Fibroblast of skin of left biceps (primary cell): Measurements from ENCODE around the gene CBY2.

Experiments
- DNase-seq, 2 experiments: peaks; one replicate each; pipeline ENCODE4 v3.0.0-alpha.2; 2013; ENCODE audit warnings: low read depth in 2 of 2

CBY2 gene

DNA sequence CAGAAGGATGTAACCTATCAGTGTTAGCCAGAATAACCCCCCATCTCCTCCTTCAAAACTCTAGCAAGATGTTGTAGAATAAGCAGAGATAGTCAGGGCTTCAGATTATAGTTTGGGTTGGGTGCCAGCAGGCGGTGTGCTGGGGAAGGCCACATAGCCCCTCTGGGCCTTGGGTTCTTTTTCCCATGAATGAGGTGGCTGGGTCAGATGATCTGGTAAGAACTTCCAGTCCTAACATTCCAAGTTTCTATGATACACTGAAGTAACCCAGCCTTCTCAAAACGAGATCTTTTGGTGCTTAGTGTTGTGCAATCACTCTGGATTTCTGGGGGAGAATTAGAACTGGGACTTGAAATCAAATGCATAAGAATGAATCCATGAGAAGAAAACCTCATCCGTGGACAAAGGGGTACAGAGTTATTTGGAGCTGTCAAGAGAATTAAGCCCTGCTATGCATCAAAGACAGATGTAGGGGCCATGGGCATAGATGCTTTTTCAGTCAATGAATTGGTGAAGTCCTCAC, 810 bp downstream of the CBY2 start:
- DNase-seq: no peak

DNA sequence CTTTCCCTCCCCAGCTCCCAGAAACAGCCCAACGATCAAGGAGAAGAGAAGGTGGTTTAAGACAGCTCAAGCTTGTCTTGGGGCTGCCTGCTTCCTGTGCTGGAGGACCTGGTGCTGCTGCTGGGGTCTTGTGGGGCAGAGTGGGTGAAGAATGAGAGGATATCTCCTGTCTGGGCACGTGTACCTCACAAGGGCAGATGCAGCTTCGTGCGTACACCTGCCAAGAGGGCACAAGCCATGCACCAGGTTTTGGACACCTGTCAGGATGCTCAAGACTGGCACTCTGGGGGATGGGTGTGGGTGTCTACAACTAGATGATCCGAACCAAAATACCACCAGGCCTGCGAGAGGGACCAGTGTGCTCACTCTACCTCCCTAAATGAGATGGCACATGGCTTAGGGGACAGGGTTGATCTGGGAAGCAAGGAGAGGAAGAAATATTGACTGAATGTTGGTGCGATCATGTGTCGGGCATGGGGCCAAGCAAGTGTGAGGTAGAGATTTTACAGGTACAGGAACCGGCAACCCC, 2.2 kb downstream of the CBY2 start:
- DNase-seq: no peak

DNA sequence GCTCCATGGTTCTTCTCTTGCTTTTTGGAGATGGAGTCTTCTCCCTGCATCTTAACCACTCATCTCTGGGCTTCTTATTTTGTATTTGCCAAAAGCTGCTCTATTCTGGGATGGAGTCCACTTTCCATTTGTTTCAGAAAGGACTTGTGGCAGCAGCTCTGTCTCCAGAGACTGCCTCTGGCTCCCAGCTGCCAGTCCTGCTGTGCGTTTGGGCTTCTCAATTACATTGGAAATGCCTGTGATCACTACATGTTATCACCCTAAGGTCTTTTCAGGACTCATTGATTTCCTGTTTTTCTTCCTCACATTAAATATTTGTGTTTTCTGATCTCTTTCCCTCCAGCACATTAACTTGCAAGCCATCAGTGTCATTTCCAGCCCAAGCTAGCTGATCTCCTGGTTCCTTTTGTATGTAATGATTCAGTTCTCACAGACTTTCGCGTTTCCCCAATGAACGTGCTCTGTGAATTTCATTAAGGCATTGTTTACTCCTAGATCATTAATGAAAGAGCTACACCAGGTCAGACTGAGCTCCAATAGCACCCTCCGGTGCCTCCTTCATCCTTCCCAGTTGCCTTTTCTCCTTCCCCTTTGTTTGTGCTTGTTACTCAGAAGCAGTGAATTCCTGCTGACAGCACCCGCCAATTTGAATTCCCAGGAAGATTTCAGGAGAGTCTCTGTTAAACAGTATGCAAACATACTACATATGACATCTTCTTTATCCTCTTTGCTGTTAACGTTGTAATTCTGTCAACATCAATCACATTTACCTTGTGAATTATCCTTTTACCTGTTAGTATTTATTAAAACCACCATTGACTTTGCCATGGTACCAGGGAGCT, 3.0 kb downstream of the CBY2 start:
- no peak for DNase-seq

DNA sequence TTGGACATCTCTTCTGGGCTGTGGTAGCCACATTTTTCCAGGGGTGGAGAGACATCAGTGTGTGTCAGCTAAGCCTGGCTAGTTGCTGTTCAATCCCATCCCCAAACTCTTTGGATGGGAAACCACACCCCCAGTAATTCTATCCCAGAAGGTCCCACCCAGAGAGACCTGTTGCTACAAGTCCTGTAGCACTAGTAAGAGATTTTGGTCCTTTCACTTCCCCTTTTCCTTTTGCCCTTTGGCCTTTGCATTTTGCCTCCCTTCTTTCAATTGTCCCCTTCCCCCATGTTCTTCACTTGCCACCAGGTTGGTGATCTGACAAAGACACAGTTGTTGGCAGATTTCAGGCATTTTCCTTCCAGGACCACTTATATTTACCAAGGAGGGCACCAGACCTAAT, 3.8 kb downstream of the CBY2 start:
- DNase-seq: no peak

DNA sequence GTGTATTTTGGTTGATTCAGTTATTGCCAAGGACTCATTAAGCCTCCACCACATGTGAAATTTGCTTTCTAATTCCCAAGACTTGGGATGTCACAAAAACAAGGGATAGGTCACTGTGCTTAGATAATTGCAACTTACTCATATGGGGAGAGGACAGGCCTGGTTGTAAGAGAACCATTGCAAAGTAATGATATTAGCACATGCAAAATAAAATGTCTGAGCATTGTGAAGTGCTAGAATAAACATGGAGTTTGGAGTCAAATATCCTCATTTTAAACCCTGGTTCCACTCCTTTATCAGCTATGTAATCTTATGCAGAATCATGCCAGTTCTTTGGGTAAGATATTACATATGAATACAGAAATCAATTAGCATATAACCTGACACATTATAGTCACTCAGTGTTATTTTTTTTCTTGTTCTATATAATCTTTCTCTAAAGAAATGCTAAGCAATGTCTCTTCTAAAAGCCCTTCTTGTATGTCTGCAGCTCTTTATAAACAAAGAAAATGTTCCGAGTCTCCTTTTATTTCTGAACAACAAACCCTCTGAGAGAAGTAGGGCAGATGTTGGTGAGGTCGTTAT, 5.5 kb downstream of the CBY2 start:
- DNase-seq: no peak

DNA sequence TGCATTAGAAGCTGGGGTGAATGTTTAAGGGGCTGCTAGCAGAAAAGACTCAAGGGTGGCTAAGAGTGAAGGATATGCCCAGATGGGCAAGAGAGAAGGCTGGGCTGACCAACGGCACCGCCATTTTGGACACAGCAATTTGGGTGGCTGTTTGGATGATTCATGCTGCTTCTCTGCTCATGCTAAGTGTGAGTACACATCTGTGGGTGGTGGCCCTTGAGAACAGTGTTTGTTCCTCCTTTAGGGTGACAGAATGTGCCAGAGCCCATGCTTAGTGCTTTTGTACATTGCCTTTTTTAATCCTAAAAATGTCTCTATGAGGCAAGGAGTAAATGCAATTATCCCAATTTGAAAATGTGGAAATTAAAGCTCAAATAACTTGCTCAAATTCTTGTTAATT, 9.8 kb downstream of the CBY2 start:
- DNase-seq: no peak

DNA sequence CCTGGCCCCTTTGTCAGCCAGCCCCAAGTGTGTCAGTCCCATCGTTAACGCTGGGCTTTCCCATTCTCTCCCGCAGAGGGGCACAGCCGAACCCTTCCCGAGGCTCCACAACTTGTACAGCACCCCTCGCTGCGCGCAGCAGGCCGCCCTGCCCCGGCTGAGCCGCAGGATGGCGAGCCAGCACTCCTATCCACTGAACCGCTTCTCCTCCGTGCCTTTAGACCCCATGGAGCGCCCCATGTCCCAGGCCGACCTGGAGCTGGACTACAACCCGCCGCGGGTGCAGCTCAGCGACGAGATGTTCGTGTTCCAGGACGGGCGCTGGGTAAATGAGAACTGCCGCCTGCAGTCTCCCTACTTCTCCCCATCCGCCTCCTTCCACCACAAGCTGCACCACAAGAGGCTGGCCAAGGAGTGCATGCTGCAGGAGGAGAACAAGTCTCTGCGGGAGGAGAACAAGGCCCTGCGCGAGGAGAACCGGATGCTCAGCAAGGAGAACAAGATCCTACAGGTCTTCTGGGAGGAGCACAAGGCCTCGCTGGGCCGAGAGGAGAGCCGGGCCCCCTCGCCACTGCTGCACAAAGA, 11.1 kb downstream of the CBY2 start:
- no peak for DNase-seq

DNA sequence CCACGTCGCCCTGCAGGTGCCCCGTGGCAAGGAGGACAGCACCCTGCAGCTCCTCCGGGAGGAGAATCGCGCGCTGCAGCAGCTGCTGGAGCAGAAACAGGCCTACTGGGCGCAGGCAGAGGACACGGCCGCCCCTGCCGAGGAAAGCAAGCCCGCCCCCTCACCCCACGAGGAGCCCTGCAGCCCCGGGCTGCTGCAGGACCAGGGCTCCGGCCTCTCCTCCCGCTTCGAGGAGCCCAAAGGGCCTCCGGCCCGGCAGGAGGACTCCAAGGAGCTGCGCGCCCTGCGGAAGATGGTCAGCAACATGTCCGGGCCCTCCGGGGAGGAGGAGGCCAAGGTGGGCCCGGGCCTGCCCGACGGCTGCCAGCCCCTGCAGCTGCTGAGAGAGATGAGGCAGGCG, 11.6 kb downstream of the CBY2 start:
- DNase-seq: no peak

DNA sequence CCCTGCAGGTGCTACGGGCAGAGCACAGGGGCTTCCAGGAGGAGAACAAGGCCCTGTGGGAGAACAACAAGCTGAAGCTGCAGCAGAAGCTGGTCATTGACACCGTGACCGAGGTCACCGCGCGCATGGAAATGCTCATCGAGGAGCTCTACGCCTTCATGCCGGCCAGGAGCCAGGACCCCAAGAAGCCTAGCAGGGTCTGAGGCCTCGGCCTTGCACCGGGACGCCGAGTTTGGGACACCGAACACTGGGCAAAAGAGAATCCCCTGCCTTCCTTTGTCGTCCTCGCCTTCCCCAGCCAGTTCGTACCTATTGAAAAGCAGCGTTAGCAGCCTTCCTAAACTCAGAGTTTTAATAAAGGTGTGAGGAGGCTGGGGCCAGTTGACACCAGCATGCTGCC, 12.1 kb downstream of the CBY2 start:
- DNase-seq: no peak

DNA sequence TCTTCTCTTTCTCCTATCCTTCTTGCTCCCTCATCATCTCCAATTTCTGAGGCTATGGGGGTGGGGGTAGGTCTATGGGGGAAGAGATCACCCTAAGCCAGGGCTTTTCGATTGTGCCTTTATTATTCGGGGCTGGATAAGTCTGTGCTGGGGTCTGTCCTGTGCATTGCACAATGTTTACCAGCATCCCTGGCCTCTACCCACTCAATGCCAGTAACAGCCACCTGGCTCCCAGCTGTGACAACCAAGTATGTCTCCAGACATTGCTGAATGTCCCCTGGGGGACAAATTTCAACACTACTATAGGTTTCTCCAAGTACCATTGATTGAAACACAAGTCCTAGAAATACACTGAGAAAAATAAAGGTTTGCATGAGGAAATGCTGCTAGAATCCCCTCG, 13.2 kb downstream of the CBY2 start:
- no peak for DNase-seq

DNA sequence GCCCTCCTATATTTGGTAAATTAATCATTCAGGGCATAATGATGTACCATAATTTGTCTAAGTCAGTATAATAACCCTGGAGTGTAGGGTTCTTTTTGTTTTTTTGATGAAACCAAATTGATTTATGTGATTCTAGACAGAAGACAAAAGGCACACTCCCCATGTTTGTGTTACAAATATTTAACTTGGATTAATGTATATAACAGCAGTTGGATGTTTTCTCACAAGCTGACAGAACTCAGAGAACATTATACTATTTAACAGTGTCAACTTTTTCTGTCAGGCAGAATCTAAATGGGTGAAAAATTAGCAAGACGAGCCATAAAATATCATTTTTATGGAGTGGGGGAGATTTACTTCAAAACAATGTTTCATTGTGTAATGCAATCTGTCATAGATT, 15.2 kb downstream of the CBY2 start:
- DNase-seq: no peak

DNA sequence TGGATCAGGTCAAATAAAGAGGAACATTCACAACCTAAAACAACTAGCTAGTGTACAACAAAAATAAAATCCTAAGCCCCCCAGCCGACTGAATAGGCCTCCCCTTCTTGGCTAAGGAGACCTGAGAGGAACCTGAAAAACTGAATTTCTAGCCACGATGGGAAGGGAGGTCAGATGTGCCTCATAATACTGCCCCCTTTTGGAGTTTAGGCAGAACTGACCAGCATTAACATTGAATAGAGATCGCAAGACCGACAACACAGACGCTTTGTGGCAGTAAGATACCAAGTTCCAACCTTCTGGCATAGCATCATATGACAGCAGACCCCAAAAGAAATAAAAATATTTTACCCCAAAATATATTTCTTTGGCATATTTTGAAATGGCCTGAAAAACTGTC, 15.9 kb downstream of the CBY2 start:
- no peak for DNase-seq

DNA sequence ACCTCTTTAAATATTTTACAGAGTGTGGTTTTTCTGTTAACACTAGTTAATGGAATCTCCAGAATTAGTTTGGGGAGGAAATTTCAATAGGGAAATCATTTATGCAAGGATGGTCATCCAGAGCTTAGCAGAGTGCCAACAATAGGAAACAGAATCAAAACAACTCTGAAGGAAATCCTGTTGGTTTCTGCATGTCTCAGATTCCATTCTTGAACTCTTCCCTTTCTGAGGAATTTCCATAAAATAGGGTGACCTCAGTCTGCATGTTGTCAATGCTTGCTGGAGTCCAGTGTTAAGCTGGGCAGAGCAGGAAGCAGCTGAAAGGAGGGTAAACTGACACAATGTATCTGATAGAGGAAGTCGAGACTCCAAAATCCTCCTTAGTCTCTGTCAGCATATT, 16.9 kb downstream of the CBY2 start:
- DNase-seq: no peak

DNA sequence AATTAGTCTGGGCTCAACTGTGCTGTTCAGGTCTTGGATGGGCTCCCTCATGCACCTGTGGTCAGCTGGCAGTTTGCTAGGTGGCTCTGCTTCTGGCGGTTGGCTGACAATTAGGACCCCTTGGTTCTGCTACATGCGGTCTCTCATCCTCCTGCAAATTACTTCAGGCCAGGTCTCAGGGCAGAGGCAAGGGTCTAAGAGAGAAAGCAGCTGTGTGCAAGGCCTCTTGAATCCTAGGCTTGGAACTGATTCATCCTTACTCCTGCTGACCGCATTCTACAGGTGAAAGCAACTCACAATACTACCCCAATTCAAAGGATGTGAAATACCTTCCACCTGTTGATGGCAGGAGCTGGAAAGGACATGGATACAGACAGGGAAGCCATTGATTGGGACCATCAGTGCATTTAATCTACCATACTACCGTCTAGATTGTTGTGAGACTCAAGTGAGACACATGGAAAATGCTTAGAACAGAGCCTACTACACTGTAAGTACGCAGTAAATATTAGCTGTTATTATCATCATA, 19.1 kb downstream of the CBY2 start:
- DNase-seq: no peak

DNA sequence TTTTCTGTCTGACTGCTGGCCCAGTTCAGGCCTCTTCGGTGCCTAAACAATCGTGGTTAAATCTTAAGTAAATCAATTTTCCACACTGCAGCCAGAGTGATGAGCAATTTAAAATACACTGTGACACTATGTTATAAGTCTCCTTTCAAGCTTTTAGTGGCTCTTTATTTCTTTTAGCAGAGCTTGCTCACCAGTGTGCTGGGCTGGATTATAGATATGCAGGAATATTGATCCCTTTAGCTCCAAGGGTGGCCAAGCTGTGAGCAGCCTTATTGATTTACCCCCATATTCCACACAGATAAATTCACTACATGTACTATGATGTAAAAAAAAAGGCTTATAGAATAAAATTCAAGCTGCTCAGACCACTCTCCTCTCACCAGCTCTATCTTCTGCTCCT, 21.7 kb downstream of the CBY2 start:
- no peak for DNase-seq

DNA sequence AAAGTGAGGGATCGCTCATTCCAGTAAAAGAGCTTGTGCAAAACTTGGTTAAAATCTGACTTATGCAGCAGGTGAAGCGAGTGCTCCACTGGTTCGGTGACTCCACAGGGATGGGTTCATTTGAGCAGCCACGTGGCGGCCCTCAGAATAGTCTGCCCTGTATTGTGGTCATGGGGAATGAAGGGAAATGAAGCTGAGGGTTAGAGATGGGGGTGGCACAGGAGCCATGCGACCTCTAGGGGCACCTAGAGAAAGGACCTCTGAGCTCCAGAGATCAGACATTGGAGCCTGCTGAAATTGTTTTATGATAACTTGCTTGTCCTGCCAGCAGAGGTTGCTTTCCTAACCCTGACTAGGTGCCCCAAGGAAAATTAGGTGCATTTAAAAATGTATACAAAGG, 26.6 kb downstream of the CBY2 start:
- DNase-seq: no peak

DNA sequence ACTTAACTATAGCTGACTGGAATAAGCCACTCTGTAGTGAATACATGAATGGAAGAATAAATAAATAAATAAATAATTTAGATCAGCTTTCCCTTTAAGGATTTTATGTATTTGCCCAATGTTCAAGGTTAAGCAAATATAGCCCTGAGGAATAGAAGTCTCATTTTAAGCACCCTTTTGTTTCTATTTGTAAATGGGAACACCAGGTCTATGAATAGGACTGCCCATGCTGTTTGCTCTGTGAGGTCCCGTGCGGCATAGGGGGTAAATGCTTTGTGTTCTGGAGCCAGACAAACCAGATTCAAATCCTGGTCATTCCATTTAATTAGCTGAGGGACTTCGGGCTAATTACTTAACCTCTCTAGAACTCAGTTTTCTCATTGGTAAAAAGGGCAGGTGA, 29.3 kb downstream of the CBY2 start:
- no peak for DNase-seq

DNA sequence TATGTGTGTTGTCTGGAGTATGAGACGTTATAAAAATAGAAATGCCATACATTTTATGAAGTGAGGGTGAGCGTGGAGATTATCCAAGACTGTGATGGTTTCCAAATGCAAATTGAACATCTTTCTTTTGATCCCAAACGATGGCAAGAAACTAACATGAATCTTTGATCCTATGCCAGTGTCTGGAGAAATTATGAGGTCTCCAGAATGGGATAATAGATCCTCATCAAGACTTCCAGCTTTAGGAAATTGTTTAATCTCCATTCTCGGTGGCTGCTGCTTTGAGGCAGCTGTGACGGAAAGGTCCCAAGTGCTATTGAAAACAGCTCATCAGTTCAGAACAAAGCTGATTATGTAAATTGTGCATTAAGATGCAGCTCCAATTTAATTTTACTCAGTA, 30.8 kb downstream of the CBY2 start:
- DNase-seq: no peak

DNA sequence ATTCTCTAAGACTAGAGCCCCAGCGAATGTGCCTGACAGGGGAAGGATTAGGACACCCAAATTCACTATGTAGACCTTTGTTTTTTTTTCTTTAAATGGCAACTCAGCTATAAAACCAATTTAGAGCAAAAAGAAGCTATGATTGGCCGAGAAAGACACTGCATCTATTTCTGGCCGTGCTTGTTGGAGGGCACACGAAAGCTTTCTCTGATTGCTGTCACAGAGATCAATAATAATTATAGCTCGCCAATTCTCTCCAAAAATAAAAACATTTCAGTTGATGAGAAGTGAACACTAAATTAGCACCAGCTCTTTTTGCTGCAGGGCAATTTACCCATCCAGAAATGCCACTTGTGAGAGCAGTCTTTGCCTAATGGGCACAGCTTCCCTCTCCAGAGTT, 31.2 kb downstream of the CBY2 start:
- DNase-seq: no peak

DNA sequence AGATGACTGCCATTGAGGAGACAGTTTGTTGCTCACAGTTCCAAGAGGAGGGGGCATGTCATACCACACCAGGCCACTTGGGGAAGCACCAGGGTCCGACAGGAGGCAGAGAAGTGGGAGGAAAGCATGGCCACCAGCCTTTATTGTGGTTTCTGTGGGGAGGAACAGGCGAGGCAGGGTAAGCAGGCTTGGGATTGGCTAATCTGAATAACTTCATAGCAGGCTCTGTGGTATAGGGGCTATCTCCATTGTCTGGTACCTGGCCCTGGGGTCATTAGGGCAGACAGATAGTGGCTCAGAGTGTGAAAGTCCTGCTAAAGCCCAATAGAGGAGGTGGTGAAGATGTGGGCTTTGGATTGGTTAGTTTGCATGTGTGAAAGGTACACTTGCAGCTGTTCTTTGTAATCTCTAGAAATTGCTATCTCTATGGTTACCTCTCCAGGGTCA, 35.5 kb downstream of the CBY2 start:
- no peak for DNase-seq

DNA sequence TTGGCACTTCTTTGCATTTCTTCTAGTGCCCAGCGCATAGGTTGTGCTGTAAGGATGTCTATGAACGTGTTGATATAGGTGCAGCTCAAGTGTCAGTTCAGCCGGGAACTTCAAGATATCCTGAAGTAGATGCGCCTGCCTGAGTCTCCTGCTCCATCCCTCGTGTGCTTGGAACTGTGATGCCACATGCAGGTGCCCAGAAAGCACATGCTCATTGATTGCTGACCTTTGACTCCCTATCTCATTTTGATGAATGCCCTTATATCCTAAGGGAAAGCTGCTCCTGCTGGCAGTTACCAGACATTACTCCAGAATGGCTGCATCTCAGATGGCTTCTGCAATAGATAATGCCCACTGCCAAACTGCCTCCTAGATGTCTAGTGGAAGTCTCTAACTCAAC, 40.9 kb downstream of the CBY2 start:
- no peak for DNase-seq

DNA sequence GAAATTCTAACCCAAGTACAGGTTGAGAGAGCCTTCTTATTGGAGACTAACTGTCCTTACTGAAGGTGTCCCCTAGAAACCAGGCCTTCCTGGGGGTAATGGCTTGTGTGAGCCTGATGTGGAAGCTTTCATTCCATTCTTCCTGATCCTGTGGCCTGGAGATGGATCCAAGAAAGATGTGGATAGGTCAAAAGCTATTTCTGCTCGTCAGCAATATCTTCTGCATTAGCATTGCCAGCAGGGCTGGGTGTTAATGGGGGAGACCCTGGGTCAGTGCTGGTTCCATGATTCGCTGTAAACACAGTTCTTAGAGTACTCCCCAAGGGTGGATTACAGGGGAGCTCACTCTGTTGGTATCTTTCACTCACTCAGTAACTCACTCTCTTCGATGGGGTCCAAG, 42.9 kb downstream of the CBY2 start:
- DNase-seq: no peak

DNA sequence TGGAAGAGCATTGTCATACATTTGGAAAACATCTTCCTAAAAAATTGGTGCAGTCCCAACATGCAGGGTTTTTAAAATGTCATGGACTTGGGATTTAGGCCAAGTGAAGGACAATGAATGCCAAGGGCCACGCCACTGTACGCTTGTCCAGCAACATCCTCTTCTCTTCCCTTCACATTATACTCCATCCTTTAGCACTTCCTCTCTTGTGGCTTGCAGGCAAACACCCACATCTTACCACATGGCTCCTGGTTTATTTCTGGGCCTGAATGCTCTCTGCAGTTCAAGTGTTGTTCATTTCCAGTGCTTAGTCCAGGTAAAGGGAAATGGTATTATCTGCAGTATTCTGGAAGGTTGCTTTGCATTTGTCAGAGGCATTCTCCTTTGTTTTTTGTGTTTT, 45.0 kb downstream of the CBY2 start:
- DNase-seq: no peak
